M059J (cell line): ENCODE data around the gene CXCL6. TPM values are rescaled to one million over a fixed set of nuclear protein-coding genes. Genes with fewer than 3 reads are reported as not detected.

Experiments
- DNase-seq: peaks from one replicate; pipeline ENCODE4 v3.0.0-alpha.2; 2012; ENCODE audit warnings: low read depth
- total RNA-seq: library from RNA; depleted of rRNA; stranded (reverse); fragments of >200 nt; shearing (Covaris generic); gene quantifications from 2 replicates; pipeline ENCODE4 v1.2.3, GENCODE V29; 2014; rRNA removed

The CXCL6 gene
- 0.15 TPM in 2 replicates for total RNA-seq

GRCh38 chr4:73836373-73837279 is at the start of gene CXCL6:
TSS of gene CXCL6 (plus strand) at chr4:73836678. CDS start at chr4:73836751, 73 bp downstream.
- DNase-seq = peak; percentile 26

GRCh38 chr4:73788411-73788810 is 48.1 kb upstream of the CXCL6 start:
- no peak for DNase-seq

DNA sequence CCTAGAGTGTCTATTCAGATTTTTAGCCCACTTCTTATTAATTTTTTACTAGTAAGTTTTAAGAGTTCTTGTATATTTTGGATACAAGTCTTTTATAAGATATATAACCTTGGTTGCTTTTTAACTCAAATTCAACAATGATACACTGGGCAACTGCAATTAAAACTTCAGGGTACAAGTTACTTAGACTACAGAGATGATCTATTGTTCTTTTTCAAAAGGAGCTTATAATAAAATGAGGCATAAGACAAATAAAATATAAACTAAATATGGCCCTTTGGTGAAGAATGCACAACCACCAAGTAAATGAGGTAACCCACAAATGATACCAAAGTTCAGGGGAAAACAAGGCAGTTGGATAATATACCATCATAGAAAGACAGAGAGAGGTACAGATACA is 37.6 kb upstream of the CXCL6 start:
- no peak for DNase-seq

DNA sequence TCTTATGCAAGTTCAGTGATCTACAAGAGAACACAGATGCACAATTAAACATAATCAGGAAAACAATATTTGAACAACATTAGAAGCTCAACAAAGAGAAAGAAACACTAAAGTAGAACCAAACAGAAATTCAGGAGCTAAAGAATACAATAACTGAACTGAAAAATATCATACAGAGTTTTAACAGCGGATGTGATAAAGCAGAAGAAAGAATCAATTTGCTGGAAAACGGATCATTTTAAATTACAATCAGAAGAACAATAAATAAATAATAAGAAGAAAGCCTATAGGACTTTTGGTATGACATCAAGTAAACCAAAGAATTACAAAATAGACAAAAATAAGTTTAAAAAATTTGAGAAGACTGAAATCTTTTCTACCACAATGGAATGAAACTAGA is 36.3 kb upstream of the CXCL6 start:
- DNase-seq = no peak

- no peak for DNase-seq
Observed at GRCh38 chr4:73801692-73802091, 34.8 kb upstream of the CXCL6 start.

DNA sequence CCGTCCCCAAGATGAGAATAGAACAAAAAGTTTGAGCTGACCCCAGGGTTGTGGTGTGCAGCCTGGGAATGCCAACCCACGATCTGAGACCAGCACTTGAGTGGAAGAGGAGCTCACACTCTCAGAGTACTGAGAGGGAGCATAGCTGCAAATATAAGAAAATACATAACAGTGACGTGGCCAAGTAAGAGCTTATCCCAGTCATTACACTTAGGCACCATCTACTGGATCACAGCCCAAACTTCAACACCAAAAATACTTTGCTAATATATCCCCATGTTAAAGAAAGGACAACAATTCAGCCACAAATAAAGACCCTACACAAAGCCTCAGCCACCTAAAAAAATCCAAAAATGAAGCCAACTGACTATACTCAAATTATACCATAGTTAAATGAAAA is 33.3 kb upstream of the CXCL6 start:
- DNase-seq = no peak

- DNase-seq = no peak
Observed at GRCh38 chr4:73810191-73810590, 26.3 kb upstream of the CXCL6 start.

GRCh38 chr4:73811841-73812240 is 24.6 kb upstream of the CXCL6 start:
- DNase-seq = no peak

DNA sequence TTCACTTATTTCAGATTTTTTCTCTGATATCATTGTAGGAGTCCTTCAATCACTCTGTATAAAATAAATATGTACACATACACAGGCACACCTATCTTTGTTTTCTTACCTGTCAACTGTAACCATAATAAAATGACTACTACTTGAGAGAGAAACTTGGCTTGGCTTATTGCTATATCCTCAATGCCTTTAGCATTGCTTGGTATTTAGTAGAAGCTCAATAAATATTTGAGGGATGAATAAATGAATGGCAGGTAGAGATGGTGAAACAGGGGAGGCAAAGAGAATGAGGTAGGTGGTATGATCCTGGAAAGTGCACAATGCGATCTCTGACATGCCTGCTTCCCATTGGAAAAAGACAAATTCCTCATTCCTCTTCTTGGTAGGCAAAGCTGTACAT is 21.8 kb upstream of the CXCL6 start:
- no peak for DNase-seq

DNA sequence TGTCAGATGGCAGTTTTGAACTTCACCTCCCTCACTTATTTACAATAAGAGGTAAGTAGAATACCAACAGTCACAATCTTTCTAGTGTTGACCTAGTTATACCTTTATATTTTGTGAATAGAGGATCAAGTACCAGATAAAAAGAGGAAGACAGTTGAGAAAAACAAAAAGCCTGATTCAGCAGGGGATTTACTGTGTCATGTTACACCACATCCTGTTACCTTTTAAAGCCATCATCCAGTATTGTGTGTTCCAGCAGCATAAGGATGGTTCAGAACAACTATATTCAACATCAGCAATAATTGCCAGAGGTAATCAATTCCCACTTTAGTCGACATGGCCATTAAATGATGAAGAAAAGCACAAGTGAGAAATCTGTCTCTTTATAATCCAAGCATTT is 21.3 kb upstream of the CXCL6 start:
- peak; percentile 21 for DNase-seq

GRCh38 chr4:73816814-73817213 is 19.7 kb upstream of the CXCL6 start:
- DNase-seq = peak; percentile 71

DNA sequence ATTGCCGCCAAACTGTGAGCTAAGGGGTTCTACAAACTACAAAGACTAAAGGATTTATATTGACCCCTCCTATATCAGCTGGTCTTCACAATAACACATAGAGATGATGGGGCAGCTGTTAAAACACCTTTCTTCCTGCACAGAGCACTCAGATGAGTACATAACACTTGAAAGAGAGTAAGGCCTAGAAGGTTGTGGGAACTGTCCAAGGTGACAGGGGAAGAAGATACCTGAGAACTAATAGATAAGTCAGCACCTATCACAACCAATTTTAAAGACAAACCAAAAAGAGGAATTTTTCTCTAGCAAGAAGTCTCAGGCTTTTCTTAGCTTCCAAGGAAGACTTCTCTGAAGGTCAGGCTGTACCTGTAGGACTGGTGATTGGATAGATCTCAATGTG is 19.1 kb upstream of the CXCL6 start:
- no peak for DNase-seq

DNA sequence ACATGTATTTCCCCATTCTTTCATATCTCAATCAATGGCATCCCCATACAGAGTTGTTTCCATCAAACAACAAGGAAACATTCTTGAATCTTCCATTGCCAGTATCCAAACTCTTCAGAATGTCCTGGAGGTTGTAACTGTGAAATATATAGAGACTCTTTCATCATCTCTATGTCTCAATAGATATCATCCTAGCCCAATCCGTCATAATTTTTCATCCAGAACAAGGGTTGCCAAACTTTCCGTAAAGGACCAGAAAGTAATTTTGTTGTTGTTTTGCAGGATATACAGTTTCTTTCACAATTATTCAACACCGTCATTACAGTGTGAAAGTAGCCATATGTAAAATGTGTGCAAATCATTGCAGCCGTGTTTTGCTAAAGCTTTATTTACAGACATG is 15.2 kb upstream of the CXCL6 start:
- DNase-seq = no peak

DNA sequence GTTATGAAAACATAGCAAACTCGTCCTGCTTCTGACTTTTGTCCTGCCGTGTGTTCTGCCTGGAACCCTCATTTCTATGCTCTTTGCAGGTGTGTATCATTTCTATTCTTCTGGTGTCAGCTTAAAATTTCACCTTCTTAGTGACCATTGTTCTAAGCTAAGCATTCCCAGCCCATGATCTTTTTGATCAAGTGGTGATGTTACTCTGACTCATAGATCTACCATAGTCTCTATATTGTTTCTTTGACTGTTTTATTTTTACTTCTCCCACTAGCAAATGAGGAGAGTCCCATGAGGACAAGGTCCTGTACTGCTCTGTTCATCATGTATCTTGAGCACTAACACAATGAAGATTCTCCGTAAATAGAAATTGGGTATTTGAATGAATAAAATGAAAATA is 14.1 kb upstream of the CXCL6 start:
- DNase-seq = no peak

GRCh38 chr4:73822812-73823504 is 13.5 kb upstream of the CXCL6 start:
- no peak for DNase-seq

DNA sequence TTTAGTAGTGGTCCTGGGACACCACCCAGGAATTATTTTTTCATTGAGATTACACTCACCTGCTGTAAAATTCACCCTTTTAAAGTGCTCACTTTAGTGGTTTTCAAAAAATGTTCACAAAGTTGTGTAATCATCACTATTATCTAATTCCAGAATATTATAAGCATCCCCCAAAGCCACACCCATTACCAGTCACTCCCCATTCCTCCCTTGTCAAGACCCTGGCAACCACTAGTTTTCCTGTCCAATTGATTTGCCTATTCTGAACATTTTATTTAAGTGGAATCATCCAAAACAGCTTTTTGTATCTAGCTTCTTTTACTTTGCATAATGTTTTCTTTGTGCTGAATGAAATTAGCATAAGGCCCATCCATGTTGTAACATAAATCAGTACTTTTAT is 12.7 kb upstream of the CXCL6 start:
- DNase-seq = no peak

DNA sequence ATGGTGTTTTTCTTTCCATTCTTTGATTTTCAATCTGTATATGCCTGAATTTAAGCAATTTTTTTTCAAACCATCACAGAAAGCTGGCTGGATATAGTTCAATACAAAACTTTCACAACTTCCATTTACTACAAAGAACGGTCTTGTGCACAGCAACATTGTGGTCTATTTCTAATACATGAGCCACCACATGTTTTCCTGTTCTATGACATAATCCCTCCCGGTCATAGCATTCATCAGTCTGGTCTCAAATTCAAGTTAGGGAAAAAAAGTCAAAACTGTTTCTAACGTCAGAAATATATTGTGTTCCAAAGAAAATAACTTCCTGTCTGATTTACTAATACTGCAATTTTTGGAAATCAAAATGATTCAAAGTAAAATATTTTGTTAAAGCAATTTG is 7.5 kb upstream of the CXCL6 start:
- peak; percentile 33 for DNase-seq

DNA sequence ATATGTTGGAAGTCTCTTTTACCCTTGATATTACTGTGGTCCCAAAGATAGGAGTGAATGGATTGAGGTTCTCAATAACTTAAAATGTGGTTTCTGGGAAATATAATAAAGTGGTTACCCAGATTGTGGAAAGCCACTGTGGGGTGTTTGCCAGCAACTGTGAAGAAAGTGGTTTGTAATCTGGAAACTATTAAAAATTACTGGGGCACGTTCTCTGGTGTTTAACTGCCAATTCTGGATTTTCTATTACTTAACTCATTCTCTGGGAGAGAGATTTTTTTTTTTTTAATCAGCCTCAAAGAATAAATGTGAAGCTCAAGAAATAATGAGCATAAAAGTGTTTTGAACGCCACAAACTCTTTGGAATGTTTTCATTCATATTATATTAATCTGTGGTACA is 4.9 kb upstream of the CXCL6 start:
- no peak for DNase-seq

- DNase-seq = peak; percentile 80
Observed at GRCh38 chr4:73832651-73833237, 3.7 kb upstream of the CXCL6 start.

DNA sequence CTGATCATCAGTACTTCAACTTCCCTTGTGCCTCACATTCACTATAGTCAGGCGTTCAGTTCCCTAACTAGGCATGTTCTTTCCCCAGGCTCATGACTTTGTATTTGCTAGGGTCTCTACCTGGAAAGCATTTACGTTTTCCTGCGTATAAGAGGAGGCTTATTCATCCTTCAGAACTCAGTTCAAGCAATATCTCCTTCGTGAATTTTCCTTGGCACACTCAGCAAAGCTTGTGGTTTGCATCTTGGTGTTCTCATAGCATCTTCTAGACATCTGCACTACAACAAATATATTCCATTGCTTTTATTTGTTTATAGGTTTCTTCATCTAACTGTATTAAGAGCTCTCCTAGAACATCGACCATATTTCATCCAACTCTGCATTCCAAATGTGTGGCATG is 2.6 kb downstream of the CXCL6 start:
- no peak for DNase-seq

GRCh38 chr4:73839715-73840114 is 3.2 kb downstream of the CXCL6 start:
- DNase-seq = no peak

- DNase-seq = no peak
Observed at GRCh38 chr4:73841243-73841925, 4.9 kb downstream of the CXCL6 start.
